OCI-LY7 (cell line): Measurements from ENCODE around the gene TMPRSS6.

Experiments used
- CTCF ChIP-seq: fragments of 200-600 bp; sonication (generic); conservative IDR thresholded peaks from 2 replicates; pipeline ENCODE4 v1.5.1; 2014; ENCODE audit warnings: mild to moderate bottlenecking, antibody characterized with exemption, low read length, moderate library complexity, mixed read lengths
- EZH2phosphoT487 ChIP-seq: fragments of 200-600 bp; sonication (generic); IDR thresholded peaks from 2 replicates; pipeline ENCODE4 v1.6.1; 2018; ENCODE audit warnings: low read depth, borderline replicate concordance, mild to moderate bottlenecking, mixed run types, antibody characterized with exemption, low read length, moderate library complexity, mixed read lengths

GRCh38 chr22:37016134-37016910 lies 93.2 kb downstream of the TMPRSS6 start:
- TF ChIP-seq CTCF (no peak), EZH2phosphoT487 (no peak)
